ENCODE results near the gene NBEAL1.
"Not testable (repeated sequence)": the region's sequence is repeated elsewhere in the genome, so short reads cannot be mapped to it uniquely, and the experiment has no call there.

NBEAL1 gene

DNA sequence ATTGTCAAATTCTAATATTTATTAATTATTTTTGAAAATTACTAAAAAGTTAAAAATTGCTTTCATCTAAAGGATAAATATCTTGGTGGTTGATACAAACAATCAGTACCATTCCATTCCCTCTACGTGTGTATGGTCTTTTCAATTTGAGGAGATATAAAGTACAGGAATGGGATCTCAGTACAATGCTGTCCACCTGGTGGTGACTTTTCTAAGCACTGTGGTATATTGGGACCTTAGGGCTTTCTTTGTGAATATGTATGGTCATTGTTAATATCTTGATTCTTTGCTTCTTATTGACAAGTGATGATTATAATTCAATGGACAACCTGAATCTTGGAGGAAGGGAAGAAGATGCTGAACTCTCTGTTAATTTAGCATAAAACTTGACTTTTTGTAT, 83.1 kb downstream of the NBEAL1 start:
- TF ChIP-seq, protein P1, sequence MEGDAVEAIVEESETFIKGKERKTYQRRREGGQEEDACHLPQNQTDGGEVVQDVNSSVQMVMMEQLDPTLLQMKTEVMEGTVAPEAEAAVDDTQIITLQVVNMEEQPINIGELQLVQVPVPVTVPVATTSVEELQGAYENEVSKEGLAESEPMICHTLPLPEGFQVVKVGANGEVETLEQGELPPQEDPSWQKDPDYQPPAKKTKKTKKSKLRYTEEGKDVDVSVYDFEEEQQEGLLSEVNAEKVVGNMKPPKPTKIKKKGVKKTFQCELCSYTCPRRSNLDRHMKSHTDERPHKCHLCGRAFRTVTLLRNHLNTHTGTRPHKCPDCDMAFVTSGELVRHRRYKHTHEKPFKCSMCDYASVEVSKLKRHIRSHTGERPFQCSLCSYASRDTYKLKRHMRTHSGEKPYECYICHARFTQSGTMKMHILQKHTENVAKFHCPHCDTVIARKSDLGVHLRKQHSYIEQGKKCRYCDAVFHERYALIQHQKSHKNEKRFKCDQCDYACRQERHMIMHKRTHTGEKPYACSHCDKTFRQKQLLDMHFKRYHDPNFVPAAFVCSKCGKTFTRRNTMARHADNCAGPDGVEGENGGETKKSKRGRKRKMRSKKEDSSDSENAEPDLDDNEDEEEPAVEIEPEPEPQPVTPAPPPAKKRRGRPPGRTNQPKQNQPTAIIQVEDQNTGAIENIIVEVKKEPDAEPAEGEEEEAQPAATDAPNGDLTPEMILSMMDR (conservative IDR thresholded peaks at IDR 0.05), result peak; percentile 76
- H3K27ac ChIP-seq, result no peak overlapping the region

GRCh38 chr2:203102357-203102756, 87.7 kb downstream of the NBEAL1 start:
- not testable (repeated sequence) for H3K27ac ChIP-seq

- TF ChIP-seq, protein P1 (conservative IDR thresholded peaks at IDR 0.05), result no peak
- no peak overlapping the region for H3K27ac ChIP-seq
Measured at GRCh38 chr2:203104273-203104672, 89.6 kb downstream of the NBEAL1 start.

DNA sequence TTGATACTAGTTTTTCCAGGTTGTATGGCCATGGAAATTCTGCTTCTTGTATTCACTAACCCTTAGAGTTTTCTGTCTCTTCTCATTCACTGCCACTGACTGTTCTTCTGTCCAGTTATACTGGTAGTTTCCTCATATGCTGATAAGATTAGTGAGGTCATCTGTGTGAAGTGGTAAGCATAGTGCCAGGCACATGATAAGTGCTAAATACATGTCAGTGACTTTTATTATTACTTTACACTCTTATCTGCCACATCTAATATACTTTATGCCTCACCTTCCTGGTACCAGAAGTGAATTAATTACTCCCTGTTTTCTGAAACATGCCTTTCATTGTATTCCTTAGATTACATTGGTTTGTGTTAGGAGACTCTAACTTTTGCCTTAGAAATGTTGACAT, 91.3 kb downstream of the NBEAL1 start:
- TF ChIP-seq, protein P1 (conservative IDR thresholded peaks at IDR 0.05), result no peak
- H3K27ac ChIP-seq, result no peak overlapping the region

DNA sequence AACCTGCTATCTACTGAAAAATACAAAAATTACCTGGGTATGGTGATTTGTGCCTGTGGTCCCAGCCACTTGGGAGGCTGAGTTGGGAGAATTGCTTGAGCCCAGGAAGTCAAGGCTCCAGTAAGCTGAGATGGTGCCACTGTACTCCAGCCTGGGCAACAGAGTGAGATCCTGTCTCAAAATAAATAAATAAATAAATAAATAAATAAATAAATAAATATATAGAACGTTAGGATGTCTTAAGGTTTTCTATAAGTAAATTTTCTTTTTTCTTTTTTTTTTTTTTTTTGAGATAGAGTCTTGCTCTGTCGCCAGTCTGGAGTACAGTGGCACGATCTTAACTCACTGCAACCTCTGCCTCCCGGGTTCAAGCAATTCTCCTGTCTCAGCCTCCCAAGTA, 95.8 kb downstream of the NBEAL1 start:
- not testable (repeated sequence) for H3K27ac ChIP-seq

GRCh38 chr2:203112342-203112741, 97.7 kb downstream of the NBEAL1 start:
- TF ChIP-seq, protein P1 (conservative IDR thresholded peaks at IDR 0.05), result peak; percentile 30; the same call in 1 of the 2 replicates
- H3K27ac ChIP-seq, result no peak overlapping the region

- H3K27ac ChIP-seq, result not testable (repeated sequence)
Measured at GRCh38 chr2:203115201-203115700, 100.6 kb downstream of the NBEAL1 start.

GRCh38 chr2:203122317-203122986, 107.8 kb downstream of the NBEAL1 start:
- H3K27ac ChIP-seq, result peak overlapping the region; percentile 8; the same call in 1 of the 2 replicates
- TF ChIP-seq, protein P1 (conservative IDR thresholded peaks at IDR 0.05), result peak; percentile 65

DNA sequence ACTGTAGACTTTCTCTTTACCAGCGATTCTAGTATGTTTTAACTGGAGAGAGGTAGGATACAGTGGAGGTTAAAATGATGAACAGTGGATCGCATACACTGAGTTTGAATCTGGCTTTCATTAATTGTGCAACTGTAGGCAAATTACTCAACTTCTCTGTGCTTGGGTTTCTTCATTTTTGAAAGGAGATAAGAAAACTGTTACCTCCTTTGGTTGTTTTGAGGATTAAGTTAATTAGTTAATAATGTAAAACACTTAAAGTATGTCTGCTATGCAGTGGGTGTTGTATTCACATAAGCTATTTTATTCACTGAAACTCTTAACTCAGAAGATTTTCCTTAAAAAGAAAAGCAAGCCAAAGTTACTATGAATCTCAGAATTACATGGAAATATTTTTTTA, 112.3 kb downstream of the NBEAL1 start:
- TF ChIP-seq, protein P1 (conservative IDR thresholded peaks at IDR 0.05), result no peak
- H3K27ac ChIP-seq, result no peak overlapping the region

Measured in VCaP (cell line).